Measurements from ENCODE around the gene WDR91. TPM values are rescaled to one million over a fixed set of nuclear protein-coding genes. Genes with fewer than 3 reads are reported as not detected.

The WDR91 gene
- total RNA-seq, 1 donor from 2014 or later: 5.4 TPM

- Mint-ChIP-seq H3K27me3 (ENCODE audit: insufficient read depth, low read depth) (no peaks in the 10 kb centered on the region), H3K4me3 (no peak overlapping the region), H3K36me3 (peaks cover 2% of the 10 kb centered on the region), H3K27ac (no peak overlapping the region), H3K9me3 (peaks cover 14% of the 10 kb centered on the region), H3K4me1 (no peaks in the 10 kb centered on the region)
- H3K79me2 ChIP-seq (ENCODE audit: low read depth): no peaks in the 10 kb centered on the region
- no peaks in the 10 kb centered on the region for H3K4me1 ChIP-seq
- no peak overlapping the region for H3K27ac ChIP-seq
- no peaks in the 10 kb centered on the region for H3F3A ChIP-seq (ENCODE audit: low read depth)
- H3K9ac ChIP-seq: no peak overlapping the region
- H3K27me3 ChIP-seq: no peaks in the 10 kb centered on the region
- H2AFZ ChIP-seq (replicated peaks): no peak overlapping the region
- H3K9me3 ChIP-seq (ENCODE audit: low read depth): peaks cover 3% of the 10 kb centered on the region
- DNase-seq (ENCODE audit: low spot score): no peak
- TF ChIP-seq CTCF (IDR thresholded peaks at IDR 0.05): no peak
- no peak for TF ChIP-seq EZH2phosphoT487 (IDR thresholded peaks at IDR 0.05)
- no peak for TF ChIP-seq EZH2 (IDR thresholded peaks at IDR 0.05)
- no peak overlapping the region for H3K4me2 ChIP-seq
- H3K36me3 ChIP-seq: no peaks in the 10 kb centered on the region
- H4K20me1 ChIP-seq (ENCODE audit: low read depth): no peaks in the 10 kb centered on the region
- no peak overlapping the region for H3K4me3 ChIP-seq
Observed at GRCh38 chr7:135150072-135150782, 61.1 kb downstream of the WDR91 start.

- H3K27ac Mint-ChIP-seq: no peak within 1 kb of the TSS
Observed at GRCh38 chr7:135147899-135148721, 63.2 kb downstream of the WDR91 start, which contains the start of gene TMEM140. Gene TMEM140, plus strand, starts transcription at chr7:135148072. Its CDS starts 16,370 bp downstream, at chr7:135164442.

GRCh38 chr7:135147341-135147898 lies 63.9 kb downstream of the WDR91 start:
- Mint-ChIP-seq H3K36me3 (no peaks in the 10 kb centered on the region), H3K27me3 (ENCODE audit: insufficient read depth, low read depth) (no peaks in the 10 kb centered on the region), H3K4me3 (no peak overlapping the region), H3K4me1 (no peaks in the 10 kb centered on the region), H3K27ac (no peak overlapping the region), H3K9me3 (no peaks in the 10 kb centered on the region)
- Histone ChIP-seq H3K79me2 (ENCODE audit: low read depth) (no peaks in the 10 kb centered on the region), H4K20me1 (ENCODE audit: low read depth) (no peaks in the 10 kb centered on the region), H3K36me3 (no peaks in the 10 kb centered on the region), H3K4me3 (no peak overlapping the region), H3K27ac (no peak overlapping the region), H3K9ac (no peak overlapping the region), H3K4me2 (no peak overlapping the region), H3K27me3 (no peaks in the 10 kb centered on the region), H3K4me1 (no peaks in the 10 kb centered on the region), H3F3A (ENCODE audit: low read depth) (no peaks in the 10 kb centered on the region), H3K9me3 (ENCODE audit: low read depth) (no peaks in the 10 kb centered on the region), H2AFZ (replicated peaks) (no peak overlapping the region)
- TF ChIP-seq CTCF (IDR thresholded peaks at IDR 0.05) (no peak), EZH2 (IDR thresholded peaks at IDR 0.05) (no peak), EZH2phosphoT487 (IDR thresholded peaks at IDR 0.05) (no peak)
- DNase-seq (ENCODE audit: low spot score): no peak

More at GRCh38 chr7:135147899-135148721, 63.2 kb downstream of the WDR91 start, which contains the start of gene TMEM140:
- no peak for DNase-seq (ENCODE audit: low spot score)
- no peaks in the 10 kb centered on the region for H3K4me1 Mint-ChIP-seq
- no peaks in the 10 kb centered on the region for H3K9me3 ChIP-seq (ENCODE audit: low read depth)
- H3K27me3 ChIP-seq: no peaks in the 10 kb centered on the region
- no peak within 1 kb of the TSS for H3K4me3 ChIP-seq
- H3K27me3 Mint-ChIP-seq (ENCODE audit: insufficient read depth, low read depth): no peaks in the 10 kb centered on the region
- no peaks in the 10 kb centered on the region for H3K4me1 ChIP-seq
- peaks cover 3% of the 10 kb centered on the region for H3K9me3 Mint-ChIP-seq
- no peaks in the 10 kb centered on the region for H3K36me3 ChIP-seq
- H3K9ac ChIP-seq: no peak within 1 kb of the TSS
- no peaks in the 10 kb centered on the region for H3F3A ChIP-seq (ENCODE audit: low read depth)
- peaks cover 2% of the 10 kb centered on the region for H3K36me3 Mint-ChIP-seq
- H4K20me1 ChIP-seq (ENCODE audit: low read depth): no peaks in the 10 kb centered on the region
- TF ChIP-seq EZH2 (IDR thresholded peaks at IDR 0.05): no peak
- H3K79me2 ChIP-seq (ENCODE audit: low read depth): no peaks in the 10 kb centered on the region
- no peak within 1 kb of the TSS for H3K4me2 ChIP-seq
- no peak within 1 kb of the TSS for H2AFZ ChIP-seq (replicated peaks)
- no peak within 1 kb of the TSS for H3K27ac ChIP-seq
- H3K4me3 Mint-ChIP-seq: no peak within 1 kb of the TSS
